NCI-H526 (cell line): ENCODE results near the gene ATN1.

Experiments used
- DNase-seq, 2 experiments: peaks; one replicate each; lab custom pipeline; 2025; lab: John Stamatoyannopoulos, UW

ATN1 gene

GRCh38 chr12:6975297-6976032 is 47.7 kb downstream of the ATN1 start:
- DNase-seq = no peak

- DNase-seq = no peak
Measured at GRCh38 chr12:6977653-6978052, 49.9 kb downstream of the ATN1 start.

GRCh38 chr12:6978188-6978587 is 50.4 kb downstream of the ATN1 start:
- DNase-seq = no peak

GRCh38 chr12:6978611-6979011 is 50.9 kb downstream of the ATN1 start:
- DNase-seq = no peak

GRCh38 chr12:6979021-6979420 is 51.3 kb downstream of the ATN1 start:
- no peak for DNase-seq

GRCh38 chr12:6979453-6979852 is 51.7 kb downstream of the ATN1 start:
- DNase-seq = no peak

GRCh38 chr12:6980075-6980474 is 52.3 kb downstream of the ATN1 start:
- DNase-seq = no peak

- DNase-seq = no peak
Measured at GRCh38 chr12:6980740-6981139, 53.0 kb downstream of the ATN1 start.

- DNase-seq = no peak
Measured at GRCh38 chr12:6981152-6982052, 53.6 kb downstream of the ATN1 start.

- DNase-seq = no peak
Measured at GRCh38 chr12:6982532-6982931, 54.8 kb downstream of the ATN1 start.

GRCh38 chr12:6987956-6988553 is 60.3 kb downstream of the ATN1 start:
- DNase-seq = peak; percentile 47 to 78
